Activated naive CD4-positive, alpha-beta T cell treated with Interleukin-2 at 50 U/mL for 16 hours (primary cell): ENCODE results near the gene ATP5MC2.
"Not testable (repeated sequence)": the region's sequence is repeated elsewhere in the genome, so short reads cannot be mapped to it uniquely, and the experiment has no call there.

Experiments used
- DNase-seq: peaks from one replicate; pipeline ENCODE4 v3.0.0-alpha.2; 2020

Gene ATP5MC2

GRCh38 chr12:53644133-53644532 is 31.8 kb downstream of the ATP5MC2 start:
- DNase-seq: no peak

- no peak for DNase-seq
Observed at GRCh38 chr12:53643232-53643979, 32.5 kb downstream of the ATP5MC2 start.

GRCh38 chr12:53638057-53638456 is 37.8 kb downstream of the ATP5MC2 start:
- no peak for DNase-seq

- no peak for DNase-seq
Observed at GRCh38 chr12:53636641-53637040, 39.2 kb downstream of the ATP5MC2 start.

- DNase-seq: not testable (repeated sequence)
Observed at GRCh38 chr12:53635708-53636107, 40.2 kb downstream of the ATP5MC2 start.

- DNase-seq: no peak
Observed at GRCh38 chr12:53631721-53632120, 44.2 kb downstream of the ATP5MC2 start.

- DNase-seq: no peak
Observed at GRCh38 chr12:53627919-53628318, 48.0 kb downstream of the ATP5MC2 start.

- DNase-seq: no peak
Observed at GRCh38 chr12:53626702-53627169, 49.1 kb downstream of the ATP5MC2 start.

GRCh38 chr12:53625946-53626701 is 49.8 kb downstream of the ATP5MC2 start, which contains the start of gene ATF7:
ATF7 (minus strand) TSS chr12:53626382; CDS start chr12:53601000, 25,382 bp downstream.
- DNase-seq: peak; percentile 99

- no peak for DNase-seq
Observed at GRCh38 chr12:53625373-53625945, 50.4 kb downstream of the ATP5MC2 start.

GRCh38 chr12:53624956-53625355 is 50.9 kb downstream of the ATP5MC2 start:
- DNase-seq: no peak

GRCh38 chr12:53624458-53624857 is 51.4 kb downstream of the ATP5MC2 start:
- DNase-seq: no peak

GRCh38 chr12:53623548-53624385 is 52.1 kb downstream of the ATP5MC2 start:
- no peak for DNase-seq

- DNase-seq: no peak
Observed at GRCh38 chr12:53622724-53623123, 53.2 kb downstream of the ATP5MC2 start.

GRCh38 chr12:53618275-53618674 is 57.6 kb downstream of the ATP5MC2 start:
- no peak for DNase-seq

- DNase-seq: no peak
Observed at GRCh38 chr12:53617700-53618099, 58.2 kb downstream of the ATP5MC2 start.

- no peak for DNase-seq
Observed at GRCh38 chr12:53616950-53617349, 58.9 kb downstream of the ATP5MC2 start.
